ENCODE data around the gene HSPA1B.
A peak's percentile ranks its signal among the peaks of the same experiment; 100 is the strongest.
"Not testable (repeated sequence)": the region's sequence is repeated elsewhere in the genome, so short reads cannot be mapped to it uniquely, and the experiment has no call there.

The HSPA1B gene

GRCh38 chr6:31821301-31822035 lies 6.1 kb upstream of the HSPA1B start:
- in situ Hi-C loops (cut with HindIII; ENCODE audit: low pct_ligation_motif_present, low pct_unique_long_range_greater_than_20kb, low sequenced_read_pairs), result no loop called here
- DNase-seq, result no peak

- DNase-seq, result no peak
- in situ Hi-C loops (cut with HindIII; ENCODE audit: low pct_ligation_motif_present, low pct_unique_long_range_greater_than_20kb, low sequenced_read_pairs), result no loop called here
Observed at GRCh38 chr6:31822036-31822821, 5.3 kb upstream of the HSPA1B start.

- DNase-seq; in situ Hi-C loops (cut with HindIII; ENCODE audit: low pct_ligation_motif_present, low pct_unique_long_range_greater_than_20kb, low sequenced_read_pairs): not testable (repeated sequence)
Observed at GRCh38 chr6:31823592-31824196, 3.8 kb upstream of the HSPA1B start.

GRCh38 chr6:31825553-31825952 lies 2.0 kb upstream of the HSPA1B start:
- no peak for DNase-seq
- in situ Hi-C loops (cut with HindIII; ENCODE audit: low pct_ligation_motif_present, low pct_unique_long_range_greater_than_20kb, low sequenced_read_pairs), result no loop called here

- in situ Hi-C loops (cut with HindIII; ENCODE audit: low pct_ligation_motif_present, low pct_unique_long_range_greater_than_20kb, low sequenced_read_pairs), result no loop called here
- DNase-seq, result no peak
Observed at GRCh38 chr6:31826793-31827285, 699 bp upstream of the HSPA1B start.

- peak; percentile 52 for DNase-seq
- in situ Hi-C loops (cut with HindIII; ENCODE audit: low pct_ligation_motif_present, low pct_unique_long_range_greater_than_20kb, low sequenced_read_pairs), result no loop called here
Observed at GRCh38 chr6:31829633-31830283, 2.2 kb downstream of the HSPA1B start.

- in situ Hi-C loops (cut with HindIII; ENCODE audit: low pct_ligation_motif_present, low pct_unique_long_range_greater_than_20kb, low sequenced_read_pairs), result no loop called here
- DNase-seq, result no peak
Observed at GRCh38 chr6:31830886-31831335, 3.4 kb downstream of the HSPA1B start.

- DNase-seq, result no peak
- in situ Hi-C loops (cut with HindIII; ENCODE audit: low pct_ligation_motif_present, low pct_unique_long_range_greater_than_20kb, low sequenced_read_pairs), result no loop called here
Observed at GRCh38 chr6:31831350-31832215, 4.0 kb downstream of the HSPA1B start.

- peak; percentile 87 for DNase-seq
- in situ Hi-C loops (cut with HindIII; ENCODE audit: low pct_ligation_motif_present, low pct_unique_long_range_greater_than_20kb, low sequenced_read_pairs), result no loop called here
Observed at GRCh38 chr6:31834367-31835250, 7.1 kb downstream of the HSPA1B start.

- in situ Hi-C loops (cut with HindIII; ENCODE audit: low pct_ligation_motif_present, low pct_unique_long_range_greater_than_20kb, low sequenced_read_pairs), result no loop called here
- no peak for DNase-seq
Observed at GRCh38 chr6:31836047-31836473, 8.5 kb downstream of the HSPA1B start.

- no peak for DNase-seq
- in situ Hi-C loops (cut with HindIII; ENCODE audit: low pct_ligation_motif_present, low pct_unique_long_range_greater_than_20kb, low sequenced_read_pairs), result no loop called here
Observed at GRCh38 chr6:31836474-31837368, 9.2 kb downstream of the HSPA1B start.

- in situ Hi-C loops (cut with HindIII; ENCODE audit: low pct_ligation_motif_present, low pct_unique_long_range_greater_than_20kb, low sequenced_read_pairs), result no loop called here
- DNase-seq, result no peak
Observed at GRCh38 chr6:31837369-31838113, 10.0 kb downstream of the HSPA1B start.

GRCh38 chr6:31838114-31838553 lies 10.6 kb downstream of the HSPA1B start:
- in situ Hi-C loops (cut with HindIII; ENCODE audit: low pct_ligation_motif_present, low pct_unique_long_range_greater_than_20kb, low sequenced_read_pairs); DNase-seq: not testable (repeated sequence)

- in situ Hi-C loops (cut with HindIII; ENCODE audit: low pct_ligation_motif_present, low pct_unique_long_range_greater_than_20kb, low sequenced_read_pairs), result no loop called here
- DNase-seq, result no peak
Observed at GRCh38 chr6:31838968-31839367, 11.4 kb downstream of the HSPA1B start.

GRCh38 chr6:31839779-31840126 lies 12.2 kb downstream of the HSPA1B start:
- in situ Hi-C loops (cut with HindIII; ENCODE audit: low pct_ligation_motif_present, low pct_unique_long_range_greater_than_20kb, low sequenced_read_pairs); DNase-seq: not testable (repeated sequence)
